GM21360 (cell line): Measurements from ENCODE around the gene CD46.
"Not testable (repeated sequence)": the region's sequence is repeated elsewhere in the genome, so short reads cannot be mapped to it uniquely, and the experiment has no call there.

Experiments used
- ATAC-seq: cut with Tn5 transposase; IDR thresholded peaks from one replicate; pipeline ENCODE4 v1.9.1; 2021; ENCODE audit warnings: mild to moderate bottlenecking, moderate library complexity; ENCODE audit not compliant: unreplicated experiment

CD46 gene

DNA sequence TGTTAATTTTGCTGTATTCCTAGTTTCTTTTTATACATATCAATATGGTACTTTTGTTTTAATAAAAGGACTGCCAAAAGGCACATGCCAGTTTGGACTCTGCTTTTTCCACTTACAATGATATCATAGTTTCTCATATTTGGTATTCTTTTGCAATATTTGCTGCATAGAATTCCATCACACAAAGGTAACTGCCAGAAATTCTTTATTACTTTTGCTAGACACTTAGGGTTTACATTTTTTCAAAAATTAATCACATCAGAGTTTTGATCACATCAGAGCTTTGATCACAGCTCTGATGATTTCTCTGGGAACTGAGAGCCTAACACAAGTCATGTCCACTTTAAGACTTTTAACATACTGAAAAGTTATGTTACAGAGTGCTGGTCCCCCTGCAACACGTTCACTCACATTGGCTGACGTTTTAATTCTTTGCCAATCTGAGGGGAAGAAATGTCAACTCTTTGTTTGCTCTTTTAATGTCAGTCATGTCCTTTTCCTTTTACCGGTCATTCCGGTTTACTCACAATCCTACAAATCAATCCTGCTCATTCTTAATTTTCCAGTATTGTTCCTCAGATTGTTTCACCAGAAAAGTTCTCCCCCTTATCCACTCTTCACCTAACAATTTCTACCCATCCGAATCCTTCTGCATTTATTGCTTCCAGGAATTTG, 1.1 kb upstream of the CD46 start:
- ATAC-seq: no peak

DNA sequence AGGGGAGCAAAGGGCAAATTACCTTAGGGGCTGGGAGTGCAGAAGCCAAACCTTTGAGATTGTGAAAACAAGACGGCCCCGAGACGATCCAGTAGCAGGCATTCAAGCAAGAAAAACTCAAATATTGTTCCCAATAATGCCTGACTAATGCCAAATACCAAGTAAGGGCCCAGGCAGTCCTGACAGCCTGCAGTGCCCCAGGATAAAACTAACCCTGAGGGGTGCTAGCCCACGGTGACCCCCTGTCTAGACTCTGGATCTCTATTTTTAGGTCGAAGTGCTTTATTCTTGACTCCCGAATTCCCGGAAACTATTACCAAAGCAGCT, 428 bp upstream of the CD46 start:
- not testable (repeated sequence) for ATAC-seq

DNA sequence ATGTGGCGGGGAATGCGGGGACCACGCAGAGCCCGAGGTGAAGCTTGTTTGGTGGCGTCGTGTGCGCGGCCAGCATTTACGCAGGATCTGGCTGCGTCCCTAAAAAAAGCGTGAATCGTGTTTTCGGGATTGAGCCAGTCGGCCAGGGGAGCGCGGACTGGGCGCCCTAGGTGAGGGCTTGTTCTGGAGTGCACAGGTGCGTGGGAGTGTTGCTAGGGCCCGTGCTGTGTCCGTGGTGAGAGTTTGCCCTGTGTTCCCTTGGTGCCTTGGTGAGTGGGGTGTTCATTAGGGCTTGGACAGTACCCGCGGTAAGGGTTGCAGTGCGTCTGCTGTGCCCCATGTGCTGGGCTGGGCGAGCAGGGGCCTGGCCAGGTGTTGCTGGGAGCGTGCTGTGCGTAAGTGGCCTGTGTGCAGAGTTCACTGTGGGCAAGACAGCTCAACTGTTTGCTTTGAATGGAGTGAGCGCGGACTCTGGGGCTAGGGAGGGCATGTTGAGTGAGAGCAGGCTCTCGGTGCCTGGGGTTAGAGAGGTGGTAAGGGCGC, 673 bp downstream of the CD46 start:
- ATAC-seq: peak; percentile 37

GRCh38 chr1:207753611-207754010, 1.8 kb downstream of the CD46 start:
- ATAC-seq: no peak

- ATAC-seq: no peak
Observed at GRCh38 chr1:207754011-207754410, 2.2 kb downstream of the CD46 start.

GRCh38 chr1:207754974-207755700, 3.3 kb downstream of the CD46 start:
- ATAC-seq: no peak

GRCh38 chr1:207755846-207756693, 4.2 kb downstream of the CD46 start:
- ATAC-seq: no peak

- ATAC-seq: no peak
Observed at GRCh38 chr1:207762622-207763021, 10.8 kb downstream of the CD46 start.

- ATAC-seq: no peak
Observed at GRCh38 chr1:207763091-207763490, 11.2 kb downstream of the CD46 start.

GRCh38 chr1:207763972-207764371, 12.1 kb downstream of the CD46 start:
- no peak for ATAC-seq

DNA sequence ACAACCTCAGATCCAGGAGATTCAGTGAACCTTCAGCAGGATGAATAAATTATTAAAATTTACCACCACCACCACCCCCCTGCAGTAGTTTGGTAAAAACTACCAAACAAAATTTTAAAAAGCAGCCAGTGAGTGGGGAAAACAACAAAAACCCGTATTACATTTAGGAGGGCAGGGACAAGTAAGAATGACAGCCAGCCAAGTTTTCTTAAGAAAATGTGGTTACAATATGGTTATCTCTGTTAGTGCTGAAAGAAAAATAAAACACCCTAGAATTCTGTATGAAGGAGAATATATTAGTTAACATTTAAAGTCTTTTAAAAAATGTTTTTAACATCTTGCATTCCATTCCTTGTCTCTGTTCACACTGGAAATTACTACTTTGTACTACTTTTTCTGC, 14.7 kb downstream of the CD46 start:
- no peak for ATAC-seq

DNA sequence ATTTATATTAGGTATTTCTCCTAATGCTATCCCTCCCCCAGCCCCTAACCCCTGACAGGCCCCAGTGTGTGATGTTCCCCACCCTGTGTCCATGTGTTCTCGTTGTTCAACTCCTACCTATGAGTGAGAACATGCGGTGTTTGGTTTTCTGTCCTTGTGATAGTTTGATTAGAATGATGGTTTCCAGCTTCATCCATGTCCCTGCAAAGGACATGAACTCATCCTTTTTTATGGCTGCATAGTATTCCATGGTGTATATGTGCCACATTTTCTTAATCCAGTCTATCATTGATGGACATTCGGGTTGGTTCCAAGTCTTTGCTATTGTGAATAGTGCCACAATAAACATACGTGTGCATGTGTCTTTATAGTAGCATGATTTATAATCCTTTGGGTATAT, 18.7 kb downstream of the CD46 start:
- ATAC-seq: not testable (repeated sequence)

GRCh38 chr1:207776045-207776444, 24.2 kb downstream of the CD46 start:
- not testable (repeated sequence) for ATAC-seq

DNA sequence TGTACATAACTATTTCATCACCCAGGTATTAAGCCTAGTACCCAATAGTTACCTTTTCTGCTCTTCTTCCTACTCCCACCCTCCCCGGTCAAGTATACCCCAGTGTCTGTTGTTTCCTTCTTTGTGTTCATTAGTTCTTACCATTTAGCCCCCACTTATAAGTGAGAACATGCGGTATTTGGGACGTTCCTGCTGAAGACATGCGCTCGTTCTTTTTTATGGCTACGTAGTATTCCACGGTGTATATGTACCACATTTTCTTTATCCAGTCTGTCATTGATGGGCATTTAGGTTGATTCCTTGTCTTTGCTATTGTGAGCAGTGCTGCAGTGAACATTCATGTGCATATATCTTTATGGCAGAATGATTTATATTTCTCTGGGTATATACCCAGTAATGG, 25.6 kb downstream of the CD46 start:
- not testable (repeated sequence) for ATAC-seq

- no peak for ATAC-seq
Observed at GRCh38 chr1:207779008-207779407, 27.2 kb downstream of the CD46 start.

GRCh38 chr1:207781312-207781711, 29.5 kb downstream of the CD46 start:
- no peak for ATAC-seq

- ATAC-seq: no peak
Observed at GRCh38 chr1:207787776-207788175, 35.9 kb downstream of the CD46 start.

DNA sequence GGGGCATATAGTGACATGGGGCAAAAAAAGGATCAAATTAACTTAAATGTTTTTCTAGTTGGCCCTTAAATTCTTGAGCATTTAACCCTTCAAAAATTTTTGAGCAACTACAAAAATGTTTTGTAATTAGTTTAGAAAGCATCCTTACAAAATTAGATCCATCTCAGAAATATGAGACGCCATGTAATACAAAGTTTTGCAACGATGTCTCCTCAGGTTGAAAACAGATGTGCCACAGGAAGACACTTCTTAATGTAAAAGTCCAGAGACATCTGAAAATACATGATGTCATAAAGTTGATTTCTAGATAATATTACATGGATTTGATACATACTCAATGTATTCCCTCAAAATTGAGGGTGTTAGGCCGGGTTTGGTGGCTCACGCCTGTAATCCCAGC, 37.5 kb downstream of the CD46 start:
- no peak for ATAC-seq

- ATAC-seq: no peak
Observed at GRCh38 chr1:207789792-207790787, 38.2 kb downstream of the CD46 start.

- ATAC-seq: no peak
Observed at GRCh38 chr1:207791290-207791689, 39.4 kb downstream of the CD46 start.
